HG02759 (cell line): ENCODE results near the gene TBC1D3B.
"Not testable (repeated sequence)": the region's sequence is repeated elsewhere in the genome, so short reads cannot be mapped to it uniquely, and the experiment has no call there.

Source experiments
- ATAC-seq: cut with Tn5 transposase; IDR thresholded peaks from one replicate; pipeline ENCODE4 v1.9.1; 2021; ENCODE audit warnings: mild to moderate bottlenecking, moderate library complexity; ENCODE audit not compliant: unreplicated experiment

Gene TBC1D3B

DNA sequence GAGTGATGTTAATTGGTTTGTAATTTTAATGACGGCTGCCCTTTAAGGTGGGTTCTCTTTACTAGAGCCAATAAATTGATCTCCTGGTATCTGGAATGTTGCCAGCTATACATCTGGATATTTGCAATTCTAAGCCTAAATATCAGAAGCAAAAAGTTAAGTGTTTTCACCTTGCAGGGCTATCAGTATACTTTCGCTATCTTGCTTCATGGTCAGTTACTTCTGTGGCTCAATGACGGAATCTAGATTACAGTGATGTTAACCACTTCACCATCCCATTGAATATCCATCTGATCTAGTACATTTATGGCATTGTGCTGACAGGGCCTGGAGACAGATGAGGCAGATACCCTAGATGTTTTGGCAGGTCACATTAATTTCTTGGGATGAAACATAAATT, 44.5 kb downstream of the TBC1D3B start:
- no peak for ATAC-seq

DNA sequence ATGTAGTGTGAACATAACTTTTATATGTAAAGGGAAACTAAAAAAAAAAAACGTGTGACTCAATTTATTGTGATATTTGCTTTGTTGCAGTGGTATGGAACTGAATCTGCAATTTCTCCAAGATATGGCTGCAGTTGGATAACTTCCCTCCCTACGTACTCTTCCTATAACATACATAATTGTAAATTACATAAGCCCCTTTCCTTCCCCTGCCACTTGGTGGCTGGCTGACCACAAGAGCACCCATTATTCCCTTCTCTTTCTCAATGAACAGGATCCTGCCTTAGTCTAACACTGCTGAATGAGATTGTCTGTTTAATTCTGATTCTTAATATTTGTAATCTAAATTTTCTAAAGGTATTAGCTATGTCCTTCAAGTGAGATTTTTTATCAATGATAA, 45.0 kb downstream of the TBC1D3B start:
- no peak for ATAC-seq

DNA sequence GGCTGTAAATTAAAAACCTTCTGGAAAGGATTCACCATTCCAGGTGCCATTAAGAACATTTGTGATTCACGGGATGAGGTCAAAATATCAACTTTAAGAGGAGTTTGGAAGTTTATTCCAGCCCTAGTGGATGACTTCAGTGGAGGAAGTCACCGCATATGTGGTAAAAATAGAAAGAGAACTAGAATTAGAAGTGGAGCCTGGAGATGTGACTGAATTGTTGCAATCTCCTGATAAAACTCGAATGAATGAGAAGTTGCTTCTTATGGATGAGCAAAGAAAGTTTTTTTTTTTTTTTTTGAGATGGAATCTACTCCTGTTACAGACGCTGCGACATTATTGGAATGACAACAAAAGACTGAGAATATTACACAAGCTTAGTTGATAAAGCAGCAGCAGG, 46.1 kb downstream of the TBC1D3B start:
- no peak for ATAC-seq

DNA sequence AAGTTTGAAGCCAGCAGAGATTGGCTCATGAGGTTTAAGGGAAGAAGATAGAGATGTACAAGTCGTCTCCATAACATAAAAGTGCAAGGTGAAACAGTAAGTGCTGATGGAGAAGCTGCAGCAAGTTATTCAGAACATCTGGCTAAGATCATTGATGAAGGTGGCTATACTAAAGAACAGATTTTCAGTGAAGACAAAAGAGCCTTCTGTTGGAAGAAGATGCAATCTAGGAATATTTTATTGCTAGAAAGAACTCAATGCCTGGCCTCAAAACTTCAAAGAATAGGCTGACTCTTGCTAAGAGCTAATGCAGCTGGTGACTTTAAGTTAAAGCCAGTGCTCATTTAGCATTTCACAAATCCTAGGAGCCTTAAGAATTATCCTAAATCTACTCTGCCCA, 46.8 kb downstream of the TBC1D3B start:
- ATAC-seq: no peak

DNA sequence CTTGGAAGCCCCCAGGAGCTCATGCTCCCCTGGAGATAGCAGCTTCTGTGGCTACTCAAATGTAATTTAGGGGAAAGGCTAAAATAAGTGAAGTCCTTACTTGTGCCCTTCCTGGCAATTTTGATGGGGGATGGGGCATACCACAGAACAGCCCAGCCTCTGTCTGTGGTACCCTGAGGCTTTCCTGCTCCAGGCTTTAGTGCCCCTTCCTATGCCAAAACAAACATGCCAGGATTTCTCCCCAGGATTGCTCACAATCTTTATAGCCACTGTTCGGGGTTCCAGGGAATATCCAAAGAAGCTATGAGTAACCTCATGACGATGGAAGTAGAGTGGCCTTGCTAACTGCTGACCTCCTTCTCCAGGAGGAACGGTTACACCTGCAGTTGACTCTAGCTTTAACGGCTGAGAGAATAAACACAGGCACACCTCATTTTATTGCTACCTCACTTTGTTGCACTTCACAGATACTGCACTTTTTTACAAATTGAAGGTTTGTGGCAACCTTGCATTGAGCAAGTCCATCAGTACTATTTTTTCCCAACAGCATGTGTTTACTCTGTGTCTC, 47.9 kb downstream of the TBC1D3B start:
- no peak for ATAC-seq

DNA sequence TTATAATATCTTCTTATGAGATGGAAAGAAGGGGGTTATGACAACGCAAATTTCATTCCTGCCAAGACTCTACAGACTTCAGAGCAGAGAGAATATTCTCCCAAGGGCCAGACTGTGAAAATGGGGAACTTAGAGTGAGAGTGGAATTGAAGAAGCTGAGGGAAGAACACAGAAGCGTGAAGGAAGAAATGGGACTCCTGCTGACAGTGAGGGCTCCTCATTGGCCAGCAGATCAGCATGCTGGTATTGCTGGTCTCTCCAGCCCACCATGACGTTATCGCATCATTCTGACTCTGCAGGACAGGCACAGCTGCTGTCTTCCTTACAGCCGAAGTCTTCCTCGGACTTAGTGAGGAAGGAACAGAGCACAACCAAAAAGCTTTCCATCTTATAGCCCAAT, 48.5 kb downstream of the TBC1D3B start:
- no peak for ATAC-seq

DNA sequence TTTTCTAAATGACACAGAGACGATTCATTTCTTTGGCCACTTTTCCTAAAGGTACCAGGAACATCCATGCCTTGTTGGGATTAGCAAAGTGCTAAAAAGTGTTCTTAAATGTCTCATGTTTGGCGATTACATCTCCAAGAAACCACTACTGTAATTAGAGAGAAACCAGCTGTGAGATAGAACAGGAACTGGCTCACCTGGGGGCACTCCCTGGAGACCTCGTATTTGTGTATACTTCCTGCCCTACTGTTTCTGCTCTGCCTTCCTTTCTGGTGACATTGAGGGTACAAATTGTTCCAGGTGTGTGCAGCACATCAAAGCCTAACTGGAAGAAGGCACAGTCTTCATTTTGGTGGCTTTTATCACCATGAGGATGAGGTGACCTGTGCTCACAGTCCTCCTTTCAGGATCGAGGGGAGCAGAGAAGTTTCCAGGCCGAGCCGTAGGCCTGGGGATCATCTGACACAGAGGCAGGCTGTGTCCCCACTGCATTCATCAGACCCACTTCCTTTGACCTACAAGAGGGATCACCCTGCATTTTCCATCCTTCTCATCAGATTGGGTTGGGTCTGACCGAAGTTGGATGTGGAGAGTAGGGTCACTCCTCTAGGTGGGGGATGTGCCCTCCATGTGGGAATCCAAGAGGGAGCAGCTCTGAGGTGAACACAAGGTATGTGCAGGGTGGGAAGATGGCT, 49.1 kb downstream of the TBC1D3B start:
- peak; percentile 60 for ATAC-seq

DNA sequence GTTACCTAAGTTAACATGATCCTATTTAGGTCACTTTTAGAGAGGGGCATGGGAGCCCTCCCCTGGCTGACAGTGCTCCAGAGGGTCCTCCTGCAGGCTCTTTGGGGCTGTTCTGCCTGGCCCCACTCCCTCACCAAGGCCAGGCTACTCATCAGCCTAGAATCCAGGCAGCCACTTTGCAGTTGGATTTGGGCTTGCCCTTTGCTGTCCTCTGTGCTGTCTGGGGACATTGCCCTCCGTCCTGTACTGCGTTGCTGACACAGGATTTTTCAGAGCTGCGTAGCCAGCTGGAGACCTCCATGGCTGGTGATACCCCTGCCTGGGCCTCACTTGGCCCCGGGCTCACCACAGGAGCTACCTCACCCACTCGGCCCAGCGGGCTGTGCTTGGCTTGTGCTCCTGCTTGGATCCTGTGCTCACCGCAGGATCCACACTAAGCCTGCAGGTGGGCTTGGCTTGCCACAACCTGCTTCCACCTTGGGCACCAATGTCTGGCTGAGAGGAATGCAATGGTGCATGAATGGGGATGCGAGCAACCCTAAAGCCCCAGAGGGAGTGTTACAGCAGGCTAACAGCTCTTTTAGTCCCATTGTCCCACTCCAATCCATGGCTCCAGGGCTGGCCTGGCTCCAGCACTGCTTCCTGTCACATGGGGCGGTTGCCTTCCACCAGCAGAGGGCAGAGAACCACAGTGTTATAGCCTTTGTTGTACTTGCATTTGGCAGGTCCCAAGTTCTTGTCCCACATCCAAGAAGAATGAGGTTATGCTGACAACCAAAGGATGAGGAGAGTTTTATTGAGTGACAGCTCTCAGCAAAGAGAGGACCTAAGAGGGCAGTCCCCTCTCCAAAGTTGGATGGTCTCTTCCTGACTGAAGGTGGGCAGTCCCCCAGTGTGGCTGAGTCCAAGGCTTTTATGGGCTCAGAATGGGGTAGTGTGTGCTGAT, 51.3 kb downstream of the TBC1D3B start:
- ATAC-seq: no peak

DNA sequence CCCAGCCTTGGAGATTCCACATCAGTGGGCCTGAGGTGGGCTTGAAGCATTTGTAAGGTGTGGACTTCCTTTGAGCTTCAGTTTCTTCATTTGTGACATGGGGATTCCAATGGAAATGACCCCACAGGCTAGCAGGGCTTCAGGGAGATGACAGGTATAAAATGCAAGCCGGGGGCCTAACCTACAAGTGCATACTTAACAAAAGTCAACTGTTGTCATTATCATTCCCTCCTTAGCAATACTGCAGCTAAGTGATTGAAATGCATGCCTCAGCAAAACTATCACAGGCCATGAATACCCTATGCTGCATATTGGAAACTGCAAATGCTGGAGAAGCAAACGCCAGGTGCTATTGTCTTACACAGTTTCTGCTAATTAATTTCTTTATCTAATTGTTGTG, 53.0 kb downstream of the TBC1D3B start:
- ATAC-seq: no peak

DNA sequence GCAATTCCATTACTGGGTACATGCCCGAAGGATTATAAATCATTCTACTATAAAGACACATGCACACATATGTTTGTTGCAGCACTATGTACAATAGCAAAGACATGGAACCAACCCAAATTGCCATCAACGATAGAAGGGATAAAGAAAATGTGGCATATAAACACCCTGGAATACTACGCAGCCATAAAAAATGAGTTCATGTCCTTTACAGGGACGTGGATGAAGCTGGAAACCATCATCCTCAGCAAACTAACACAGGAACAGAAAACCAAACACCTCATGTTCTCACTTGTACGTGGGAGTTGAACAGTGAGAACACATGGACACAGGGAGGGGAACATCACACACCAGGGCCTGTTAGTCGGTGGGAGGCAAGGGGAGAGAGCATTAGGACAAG, 55.3 kb downstream of the TBC1D3B start:
- not testable (repeated sequence) for ATAC-seq

DNA sequence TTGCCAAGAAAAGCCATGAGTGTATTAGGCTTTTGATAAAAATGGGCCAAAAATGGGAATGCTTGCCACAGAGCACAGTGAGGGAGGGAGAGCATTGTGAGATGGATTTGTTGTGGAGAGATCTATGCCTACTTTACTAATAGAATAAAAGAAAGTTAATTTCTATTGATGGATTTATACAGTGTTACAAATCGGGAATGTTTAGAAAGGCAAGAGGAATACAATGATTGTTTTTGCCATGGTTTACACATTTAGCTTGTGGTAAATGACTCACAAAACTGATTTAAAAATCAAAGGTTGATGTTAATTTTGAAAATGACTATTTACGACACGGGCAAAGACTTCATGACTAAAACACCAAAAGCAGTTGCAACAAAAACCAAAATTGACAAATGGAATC, 56.2 kb downstream of the TBC1D3B start:
- ATAC-seq: no peak

DNA sequence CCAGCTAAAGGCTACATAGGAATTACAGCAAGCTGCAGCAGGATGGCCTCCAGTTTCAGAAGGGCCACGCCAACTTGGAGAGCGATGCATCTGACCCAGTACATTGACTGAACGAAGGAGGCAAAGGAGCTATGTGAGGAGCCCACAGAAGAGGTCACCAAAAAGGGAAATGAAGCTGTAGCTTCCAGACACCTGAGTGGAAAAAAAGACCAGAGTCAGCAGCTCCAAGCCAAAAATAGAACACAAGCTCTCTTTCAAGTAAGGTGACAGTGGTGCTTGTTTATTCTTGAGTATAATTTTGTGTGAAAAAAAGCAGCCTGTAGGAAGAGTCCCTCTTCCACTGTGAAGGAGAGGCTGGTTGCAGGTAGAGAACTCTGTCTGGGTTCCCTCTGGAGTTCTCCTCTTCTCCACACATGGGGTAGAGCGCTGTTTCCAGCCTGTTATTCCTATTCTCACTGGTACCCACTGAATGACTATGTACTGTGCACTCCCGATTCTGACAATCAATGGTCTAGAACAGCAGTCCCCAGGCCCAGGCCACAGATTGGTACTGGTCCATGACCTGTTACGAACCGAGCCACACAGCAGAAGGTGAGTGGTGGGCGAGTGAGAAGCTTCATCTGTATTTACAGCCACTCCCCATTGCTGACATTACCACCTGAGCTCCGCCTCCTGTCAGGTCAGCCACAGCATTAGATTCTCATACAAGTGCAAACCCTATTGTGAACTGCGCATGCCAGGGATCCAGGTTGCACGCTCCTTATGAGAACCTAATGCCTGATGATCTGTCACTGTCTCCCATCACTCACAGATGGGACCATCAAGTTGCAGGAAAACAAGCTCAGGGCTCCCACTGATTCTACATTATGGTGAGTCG, 57.7 kb downstream of the TBC1D3B start:
- no peak for ATAC-seq

DNA sequence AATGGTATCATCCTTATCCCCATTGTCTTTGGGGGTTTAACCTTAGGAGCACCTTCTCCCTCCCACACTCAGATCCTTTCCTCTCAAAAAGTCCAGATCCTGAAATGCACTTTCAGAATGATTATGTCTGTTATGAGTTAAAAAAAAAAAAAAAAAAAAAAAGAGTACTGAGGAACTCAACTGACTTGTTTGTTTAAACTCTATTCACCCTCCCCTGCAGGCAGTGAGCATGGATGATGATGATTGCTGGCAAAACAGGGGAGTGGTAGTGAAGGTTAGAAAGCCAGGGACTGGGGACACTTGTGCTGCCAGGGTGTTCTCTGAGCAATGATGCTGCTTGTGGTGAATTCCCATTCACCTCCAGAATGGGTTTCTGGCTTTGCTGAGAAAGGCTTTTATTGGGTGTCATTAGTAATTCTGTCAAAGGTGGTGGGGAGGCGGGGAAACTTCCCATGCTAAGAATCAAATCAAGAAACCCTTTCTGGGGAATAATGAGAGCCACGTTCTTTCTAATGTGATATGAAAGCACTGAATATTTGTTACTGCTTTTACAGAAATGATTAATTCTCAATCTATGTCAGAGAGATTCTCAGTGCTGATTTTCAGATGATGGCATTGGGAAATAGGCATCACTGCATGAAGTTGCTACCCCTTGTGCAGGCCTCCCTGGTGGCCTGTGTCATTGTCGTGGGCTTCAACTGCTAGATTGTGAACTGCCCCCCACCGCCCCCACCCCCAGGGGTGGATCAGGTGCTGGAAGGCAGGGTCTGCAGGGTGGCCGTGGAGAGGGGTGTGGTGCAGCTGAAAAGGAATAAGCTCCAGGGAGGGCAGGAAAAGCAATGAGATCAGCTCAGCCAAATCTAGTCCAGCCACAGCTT, 58.7 kb downstream of the TBC1D3B start:
- ATAC-seq: no peak
